HepG2 (cell line): ENCODE data around the gene PRIMA1. TPM values are rescaled to one million over a fixed set of nuclear protein-coding genes. Genes with fewer than 3 reads are reported as not detected.

Experiments used
- ATAC-seq: fragments of 200-7000 bp; cut with Tn5 transposase; 3 replicates; pipeline ENCODE4 v1.9.1; 2020; ENCODE audit warnings: mild to moderate bottlenecking, moderate library complexity
- BruUV-seq: library from RNA; stranded (reverse); fragments of 400-500 nt; replicated peaks from 2 replicates; lab custom pipeline; 2021; lab: Mats Ljungman, UMichigan
- CTCF ChIA-PET: fragments of 300-600 bp; formaldehyde crosslinking; extraction: SDS; loops from one replicate; lab custom pipeline; 2021; ENCODE audit warnings: low total read pairs, inconsistent platforms, low intra/inter-chr PET ratio; lab: Yijun Ruan, JAX
- POLR2A ChIA-PET: fragments of 350-600 bp; sonication (Branson Sonifier 250); formaldehyde crosslinking; loops from one replicate; lab custom pipeline; 2020; ENCODE audit warnings: antibody characterized with exemption, inconsistent platforms; lab: Yijun Ruan, JAX
- DNase-seq: peaks from one replicate; pipeline ENCODE4 v3.0.0-alpha.2; 2015; ENCODE audit warnings: low spot score
- FAIRE-seq: peaks from 3 replicates; lab custom pipeline; 2011; peaks lifted over from hg19 to GRCh38; lab: Jason Lieb, UNC
- H2AFZ ChIP-seq: one replicate; pipeline ENCODE4 v1.6.1; 2011; ENCODE audit warnings: low read length, inconsistent platforms
- H3K27ac ChIP-seq: fragments of 300-600 bp; 3 replicates; pipeline ENCODE4 v1.8.0; 2011; ENCODE audit warnings: mixed run types, mild to moderate bottlenecking, mixed read lengths, low read length, inconsistent platforms; ENCODE audit not compliant: insufficient read depth; ENCODE audit errors: extremely low read length
- H3K27me3 ChIP-seq, 2 experiments: fragments of 200-600 bp in 1 of 2; 2 replicates in 1 of 2; 3 replicates in 1 of 2; pipeline versions ENCODE4 v1.6.0 to v1.8.0; 2011; ENCODE audit warnings: low read length in 2 of 2, mild to moderate bottlenecking in 2 of 2, moderate library complexity in 2 of 2, inconsistent platforms in 1 of 2; ENCODE audit not compliant: insufficient read depth in 2 of 2, control insufficient read depth in 1 of 2
- H3K36me3 ChIP-seq, 2 experiments: fragments of 200-600 bp in 1 of 2; replicated peaks in 1 of 2; 2 replicates in 1 of 2; 3 replicates in 1 of 2; pipeline versions ENCODE4 v1.5.1 to v1.8.0; 2011; ENCODE audit warnings: low read length in 2 of 2, inconsistent platforms in 1 of 2; ENCODE audit not compliant: insufficient read depth in 2 of 2, control insufficient read depth in 1 of 2
- H3K4me1 ChIP-seq: 2 replicates; pipeline ENCODE4 v1.5.1; 2012; ENCODE audit warnings: low read length, inconsistent platforms; ENCODE audit not compliant: insufficient read depth
- H3K4me2 ChIP-seq: 2 replicates; pipeline ENCODE4 v1.6.0; 2011; ENCODE audit warnings: low read depth, low read length, inconsistent platforms
- H3K4me3 ChIP-seq, 3 experiments: fragments of 200-600 bp in 1 of 3; sonication (generic), shearing (Covaris generic) in 1 of 3; replicated peaks in 1 of 3; 2 replicates each; pipeline ENCODE4 v1.5.1; 2011 to 2016; ENCODE audit warnings: low read length in 3 of 3, inconsistent platforms in 2 of 3, low read depth in 2 of 3, mild to moderate bottlenecking in 2 of 3, control low read depth in 1 of 3, mixed read lengths in 1 of 3; ENCODE audit not compliant: insufficient read depth in 1 of 3
- H3K79me2 ChIP-seq: one replicate; pipeline ENCODE4 v1.6.1; 2011; ENCODE audit warnings: low read length, inconsistent platforms; ENCODE audit not compliant: insufficient read depth
- H3K9ac ChIP-seq: 2 replicates; pipeline ENCODE4 v1.6.0; 2011; ENCODE audit warnings: mild to moderate bottlenecking, low read depth, low read length, inconsistent platforms; ENCODE audit not compliant: insufficient read depth
- H3K9me3 ChIP-seq: 2 replicates; pipeline ENCODE4 v1.5.1; 2012; ENCODE audit warnings: mild to moderate bottlenecking, low read length
- H4K20me1 ChIP-seq: 2 replicates; pipeline ENCODE4 v1.6.0; 2011; ENCODE audit warnings: inconsistent platforms, mild to moderate bottlenecking, low read length, moderate library complexity; ENCODE audit not compliant: insufficient read depth
- in situ Hi-C: cut with HindIII; loops from 2 replicates; pipeline ENCODE4 v1.10.0; 2017; ENCODE audit warnings: low pct_unique_long_range_greater_than_20kb; ENCODE audit not compliant: extremely low pct_ligation_motif_present
- intact Hi-C: fragments of 100-400 bp; cut with micrococcal nuclease; formaldehyde crosslinking; loops from one replicate; pipeline ENCODE4 v1.10.0; 2022; ENCODE audit not compliant: unreplicated experiment
- polyA plus RNA-seq, 8 experiments: library from polyadenylated mRNA; depleted of rRNA in 3 of 8; stranded (reverse) in 7 of 8; unstranded in 1 of 8; fragments of >200 nt; fragmentation: Illumina TruSeq in 4 of 8; extraction: Trizol in 4 of 8; gene quantifications; 2 replicates each; pipeline versions ENCODE4 v1.2.1 to v1.2.3, GENCODE V29; 2011 to 2016; ENCODE audit warnings: low read depth in 4 of 8, missing spikeins in 1 of 8, mixed read lengths in 1 of 8; ENCODE audit not compliant: insufficient read depth in 1 of 8
- total RNA-seq, 5 experiments: library from RNA; depleted of rRNA; stranded (reverse); fragments of >200 nt; fragmentation: Illumina TruSeq; extraction: Trizol; gene quantifications; 2 replicates each; pipeline ENCODE4 v1.2.3, GENCODE V29; 2016; ENCODE audit warnings: low read depth in 1 of 5
- TF ChIP-seq, protein P1 (sequence below), 2 experiments: sonication (generic) in 1 of 2; formaldehyde crosslinking in 1 of 2; IDR thresholded peaks; 2 replicates each; pipeline versions ENCODE4 v1.6.1 to v1.9.0; 2014 to 2022; ENCODE audit warnings: antibody characterized with exemption in 1 of 2, borderline replicate concordance in 1 of 2, inconsistent platforms in 1 of 2, low read depth in 1 of 2, missing genetic modification reagents in 1 of 2
- TF ChIP-seq, protein P2 (sequence below): sonication (generic); formaldehyde crosslinking; IDR thresholded peaks from 2 replicates; pipeline ENCODE4 v1.5.0; 2020; ENCODE audit warnings: mild to moderate bottlenecking, missing genetic modification reagents

PRIMA1 gene
- total and polyA plus RNA-seq, 2 of the 13 experiments (the other 11 are each of a cell fraction or from before 2014, with no cell fraction given): 2.4 to 3.2 TPM

DNA sequence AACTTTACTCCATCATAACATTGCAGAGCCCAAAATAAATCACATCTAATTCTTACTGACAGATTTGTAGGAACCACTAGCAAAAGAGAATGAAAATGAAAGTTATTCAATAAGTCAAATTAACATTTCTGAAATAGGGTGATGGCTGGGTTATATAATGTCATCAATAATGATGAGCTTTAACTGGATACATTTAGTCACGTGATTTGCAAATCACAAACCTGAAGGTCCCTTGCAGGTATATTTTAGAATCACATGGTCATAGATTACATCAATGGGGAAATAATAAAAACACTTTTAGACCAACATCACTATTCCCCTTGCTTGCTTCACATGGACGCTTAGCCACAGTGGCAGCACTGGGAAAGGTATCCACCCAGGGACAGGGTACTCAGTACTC, 86.7 kb downstream of the PRIMA1 start (continued):
- TF ChIP-seq, protein P1, sequence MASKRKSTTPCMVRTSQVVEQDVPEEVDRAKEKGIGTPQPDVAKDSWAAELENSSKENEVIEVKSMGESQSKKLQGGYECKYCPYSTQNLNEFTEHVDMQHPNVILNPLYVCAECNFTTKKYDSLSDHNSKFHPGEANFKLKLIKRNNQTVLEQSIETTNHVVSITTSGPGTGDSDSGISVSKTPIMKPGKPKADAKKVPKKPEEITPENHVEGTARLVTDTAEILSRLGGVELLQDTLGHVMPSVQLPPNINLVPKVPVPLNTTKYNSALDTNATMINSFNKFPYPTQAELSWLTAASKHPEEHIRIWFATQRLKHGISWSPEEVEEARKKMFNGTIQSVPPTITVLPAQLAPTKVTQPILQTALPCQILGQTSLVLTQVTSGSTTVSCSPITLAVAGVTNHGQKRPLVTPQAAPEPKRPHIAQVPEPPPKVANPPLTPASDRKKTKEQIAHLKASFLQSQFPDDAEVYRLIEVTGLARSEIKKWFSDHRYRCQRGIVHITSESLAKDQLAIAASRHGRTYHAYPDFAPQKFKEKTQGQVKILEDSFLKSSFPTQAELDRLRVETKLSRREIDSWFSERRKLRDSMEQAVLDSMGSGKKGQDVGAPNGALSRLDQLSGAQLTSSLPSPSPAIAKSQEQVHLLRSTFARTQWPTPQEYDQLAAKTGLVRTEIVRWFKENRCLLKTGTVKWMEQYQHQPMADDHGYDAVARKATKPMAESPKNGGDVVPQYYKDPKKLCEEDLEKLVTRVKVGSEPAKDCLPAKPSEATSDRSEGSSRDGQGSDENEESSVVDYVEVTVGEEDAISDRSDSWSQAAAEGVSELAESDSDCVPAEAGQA (IDR thresholded peaks at IDR 0.05; ENCODE audit: low read depth): no peak
- TF ChIP-seq, protein P1 (CRISPR knock-in tag; IDR thresholded peaks at IDR 0.05; ENCODE audit: borderline replicate concordance): no peak

DNA sequence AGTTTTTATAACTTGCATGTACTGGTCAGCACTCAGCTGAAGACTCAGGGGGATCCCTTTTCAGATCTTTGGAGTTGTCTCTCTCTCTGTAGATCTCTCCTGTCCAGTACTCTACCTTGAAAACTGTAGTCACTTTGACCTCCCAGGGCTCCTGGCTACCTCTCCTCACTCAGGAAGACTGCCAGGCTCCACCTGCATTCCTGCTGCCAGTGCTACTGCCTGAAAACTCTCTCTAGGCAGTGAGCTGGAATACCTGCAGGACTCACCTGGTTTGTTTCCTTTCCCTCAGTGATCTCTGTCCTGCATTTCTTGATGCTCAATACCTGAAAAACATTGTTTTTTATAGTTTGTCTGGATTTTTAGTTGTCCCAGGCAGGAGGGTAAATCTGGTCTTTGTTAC, 87.4 kb downstream of the PRIMA1 start:
- Histone ChIP-seq H3K27me3 (peaks cover 0 to 1% of the 10 kb centered on the region in 2 experiments; a peak in 3 of 5 replicates), H2AFZ (no peak overlapping the region), H3K4me1 (peaks cover 12% of the 10 kb centered on the region), H3K4me3 (no peak overlapping the region), H3K79me2 (no peaks in the 10 kb centered on the region), H3K36me3 (no peaks in the 10 kb centered on the region), H3K27ac (no peak overlapping the region), H3K4me2 (no peak overlapping the region), H3K9ac (no peak overlapping the region), H3K9me3 (no peaks in the 10 kb centered on the region), H4K20me1 (no peaks in the 10 kb centered on the region)
- intact Hi-C loops: no loop called here
- no peak for DNase-seq
- CTCF ChIA-PET: no interaction called here
- FAIRE-seq: no peak
- ATAC-seq: no peak
- in situ Hi-C loops: no loop called here
- BruUV-seq: no TSS peak
- TF ChIP-seq, protein P2, sequence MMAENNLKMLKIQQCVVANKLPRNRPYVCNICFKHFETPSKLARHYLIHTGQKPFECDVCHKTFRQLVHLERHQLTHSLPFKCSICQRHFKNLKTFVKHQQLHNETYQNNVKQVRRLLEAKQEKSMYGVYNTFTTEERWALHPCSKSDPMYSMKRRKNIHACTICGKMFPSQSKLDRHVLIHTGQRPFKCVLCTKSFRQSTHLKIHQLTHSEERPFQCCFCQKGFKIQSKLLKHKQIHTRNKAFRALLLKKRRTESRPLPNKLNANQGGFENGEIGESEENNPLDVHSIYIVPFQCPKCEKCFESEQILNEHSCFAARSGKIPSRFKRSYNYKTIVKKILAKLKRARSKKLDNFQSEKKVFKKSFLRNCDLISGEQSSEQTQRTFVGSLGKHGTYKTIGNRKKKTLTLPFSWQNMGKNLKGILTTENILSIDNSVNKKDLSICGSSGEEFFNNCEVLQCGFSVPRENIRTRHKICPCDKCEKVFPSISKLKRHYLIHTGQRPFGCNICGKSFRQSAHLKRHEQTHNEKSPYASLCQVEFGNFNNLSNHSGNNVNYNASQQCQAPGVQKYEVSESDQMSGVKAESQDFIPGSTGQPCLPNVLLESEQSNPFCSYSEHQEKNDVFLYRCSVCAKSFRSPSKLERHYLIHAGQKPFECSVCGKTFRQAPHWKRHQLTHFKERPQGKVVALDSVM (CRISPR knock-in tag): no peak
- TF ChIP-seq, all 625 proteins: peak for 0
- POLR2A ChIA-PET: no interaction called here
